ENCODE results near the gene HM13.

DNA sequence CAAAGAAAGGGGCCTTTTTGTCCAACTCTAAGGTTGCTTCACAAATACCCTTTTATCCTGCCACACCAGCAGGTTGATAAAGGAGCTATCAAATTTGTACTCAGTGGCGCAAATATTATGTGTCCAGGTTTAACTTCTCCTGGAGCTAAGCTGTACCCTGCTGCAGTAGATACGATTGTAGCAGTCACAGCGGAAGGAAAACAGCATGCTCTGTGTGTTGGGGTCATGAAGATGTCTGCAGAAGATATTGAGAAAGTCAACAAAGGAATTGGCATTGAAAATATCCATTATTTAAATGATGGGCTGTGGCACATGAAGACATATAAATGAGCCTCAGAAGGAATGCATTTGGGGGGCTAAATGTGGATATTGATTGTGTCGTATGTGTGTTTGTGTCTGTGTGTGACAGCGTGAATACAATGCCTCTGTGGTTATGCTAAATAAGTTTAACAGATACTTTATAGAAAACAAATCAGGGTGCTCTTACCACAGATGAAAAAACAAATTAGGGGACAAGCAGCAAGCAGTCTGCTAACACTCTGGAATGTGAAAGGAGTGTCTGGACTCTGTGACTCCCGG lies 33.6 kb downstream of the HM13 start:
- TF ChIP-seq CTCF (IDR thresholded peaks at IDR 0.05; ENCODE audit: low read depth, low read length, missing input control): no peak
- no peak for TF ChIP-seq MAX (IDR thresholded peaks at IDR 0.05)
- TF ChIP-seq RAD21 (IDR thresholded peaks at IDR 0.05): no peak
- no peak for TF ChIP-seq REST (IDR thresholded peaks at IDR 0.05)
- no peak for TF ChIP-seq GABPA (IDR thresholded peaks at IDR 0.05 in 1 of 2, conservative IDR thresholded peaks at IDR 0.05 in 1 of 2)
- TF ChIP-seq TAF1 (conservative IDR thresholded peaks at IDR 0.05): no peak
- TF ChIP-seq YY1 (IDR thresholded peaks at IDR 0.05): no peak
- TF ChIP-seq, protein P1, sequence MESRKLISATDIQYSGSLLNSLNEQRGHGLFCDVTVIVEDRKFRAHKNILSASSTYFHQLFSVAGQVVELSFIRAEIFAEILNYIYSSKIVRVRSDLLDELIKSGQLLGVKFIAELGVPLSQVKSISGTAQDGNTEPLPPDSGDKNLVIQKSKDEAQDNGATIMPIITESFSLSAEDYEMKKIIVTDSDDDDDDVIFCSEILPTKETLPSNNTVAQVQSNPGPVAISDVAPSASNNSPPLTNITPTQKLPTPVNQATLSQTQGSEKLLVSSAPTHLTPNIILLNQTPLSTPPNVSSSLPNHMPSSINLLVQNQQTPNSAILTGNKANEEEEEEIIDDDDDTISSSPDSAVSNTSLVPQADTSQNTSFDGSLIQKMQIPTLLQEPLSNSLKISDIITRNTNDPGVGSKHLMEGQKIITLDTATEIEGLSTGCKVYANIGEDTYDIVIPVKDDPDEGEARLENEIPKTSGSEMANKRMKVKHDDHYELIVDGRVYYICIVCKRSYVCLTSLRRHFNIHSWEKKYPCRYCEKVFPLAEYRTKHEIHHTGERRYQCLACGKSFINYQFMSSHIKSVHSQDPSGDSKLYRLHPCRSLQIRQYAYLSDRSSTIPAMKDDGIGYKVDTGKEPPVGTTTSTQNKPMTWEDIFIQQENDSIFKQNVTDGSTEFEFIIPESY (IDR thresholded peaks at IDR 0.05): no peak

Measured in liver (tissue), 3 donors.